HG03378 (cell line): Measurements from ENCODE around the gene SIX4.

Experiments used
- ATAC-seq: cut with Tn5 transposase; IDR thresholded peaks from one replicate; pipeline ENCODE4 v1.9.1; 2021; ENCODE audit warnings: mild to moderate bottlenecking, moderate library complexity; ENCODE audit not compliant: unreplicated experiment

Gene SIX4

DNA sequence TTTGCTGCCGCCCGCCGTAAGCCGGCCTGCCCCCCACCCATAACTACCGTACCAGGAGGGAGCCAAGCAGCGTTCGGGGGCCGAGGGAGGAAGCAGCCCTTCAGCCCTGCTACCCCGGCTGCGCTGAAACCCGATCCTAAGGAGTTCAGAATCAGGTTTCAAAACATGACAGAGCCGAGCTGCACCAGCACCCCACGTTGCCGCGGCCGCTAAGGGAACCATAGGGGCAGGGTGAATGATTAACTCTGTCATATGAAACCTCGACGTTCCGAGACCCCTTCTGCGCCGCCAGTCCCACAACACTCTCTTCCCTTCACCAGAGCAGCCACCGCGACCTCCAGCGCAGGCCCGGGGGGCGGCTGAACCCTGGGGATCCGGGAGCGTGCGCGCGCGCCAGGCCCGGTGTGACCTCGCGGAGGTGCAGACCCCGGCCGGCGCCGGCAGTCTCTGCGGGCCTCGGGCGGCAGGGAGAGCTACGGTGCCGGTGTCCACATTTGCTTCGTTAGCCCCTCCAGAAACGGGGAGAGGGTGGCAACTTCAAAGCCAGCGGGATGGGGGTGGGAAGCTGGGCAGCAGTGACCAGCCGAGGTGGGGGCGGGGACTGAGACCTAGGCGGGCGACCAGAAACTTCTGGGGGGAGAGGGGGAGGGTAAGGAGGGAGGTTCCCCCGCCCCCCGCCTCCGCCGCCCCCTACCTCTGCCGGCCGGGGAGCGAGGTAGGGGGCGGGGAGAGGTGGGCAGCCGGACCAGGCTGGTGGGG, 1.6 kb downstream of the SIX4 start:
- ATAC-seq: peak; percentile 55

GRCh38 chr14:60722107-60722356, 2.1 kb downstream of the SIX4 start:
- ATAC-seq: no peak

DNA sequence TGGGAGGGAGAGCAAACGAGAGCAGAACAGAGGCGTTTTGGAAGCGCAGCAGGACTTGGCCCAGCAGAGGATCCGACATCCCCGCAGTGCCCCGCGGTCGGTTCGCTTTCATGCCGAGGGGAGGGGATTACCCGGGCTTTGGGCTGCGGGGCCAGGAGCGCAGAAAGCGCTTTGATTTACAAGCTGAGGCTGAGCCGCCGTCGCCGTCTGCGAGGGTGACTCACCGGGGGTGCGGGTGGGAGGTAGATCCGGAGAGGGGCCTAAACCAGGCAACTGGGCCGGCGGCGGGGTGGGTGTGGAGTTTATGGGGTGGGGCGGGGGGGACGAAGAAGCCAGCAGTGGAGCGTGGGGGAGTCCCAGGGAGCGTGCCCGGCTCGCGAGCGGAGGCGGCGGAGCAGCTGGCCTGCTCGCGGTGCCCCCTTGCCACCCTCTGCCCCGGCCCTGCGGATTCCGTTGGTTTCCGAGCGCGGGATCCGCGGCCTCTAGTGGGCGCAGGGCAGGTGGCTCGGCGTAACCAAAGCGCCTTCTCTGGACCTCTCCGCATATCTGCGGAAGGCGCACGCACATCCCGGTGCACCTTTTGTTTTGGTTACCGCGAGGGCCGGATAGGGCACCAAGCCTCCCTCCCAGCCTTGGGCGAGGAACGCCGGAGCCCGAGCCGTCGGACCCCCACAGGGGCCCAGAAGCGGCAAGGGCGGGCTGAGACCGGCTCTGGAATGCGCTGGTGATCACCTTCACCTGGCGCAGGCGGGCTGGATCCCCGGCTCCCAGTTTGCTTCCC, 2.6 kb downstream of the SIX4 start:
- no peak for ATAC-seq

GRCh38 chr14:60720962-60721325, 3.2 kb downstream of the SIX4 start:
- no peak for ATAC-seq

DNA sequence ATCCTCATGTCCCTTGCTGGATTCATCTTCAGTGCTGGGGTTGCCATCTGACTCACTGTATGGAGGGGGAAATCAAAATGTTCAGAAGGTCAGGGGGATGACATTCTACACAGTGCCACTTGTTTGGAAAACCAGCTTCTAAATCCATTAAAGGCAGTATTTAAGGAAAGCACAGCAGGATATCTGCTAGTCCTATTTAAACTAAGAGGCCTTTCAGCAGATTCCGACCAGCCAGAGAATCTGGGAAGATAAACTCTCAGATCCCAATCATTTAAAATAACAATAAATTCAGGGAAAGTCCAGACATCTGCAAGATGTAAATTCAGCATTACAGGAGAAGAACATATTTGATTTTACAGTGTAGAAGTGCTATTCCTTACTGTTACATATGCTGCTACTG, 3.8 kb downstream of the SIX4 start:
- no peak for ATAC-seq

DNA sequence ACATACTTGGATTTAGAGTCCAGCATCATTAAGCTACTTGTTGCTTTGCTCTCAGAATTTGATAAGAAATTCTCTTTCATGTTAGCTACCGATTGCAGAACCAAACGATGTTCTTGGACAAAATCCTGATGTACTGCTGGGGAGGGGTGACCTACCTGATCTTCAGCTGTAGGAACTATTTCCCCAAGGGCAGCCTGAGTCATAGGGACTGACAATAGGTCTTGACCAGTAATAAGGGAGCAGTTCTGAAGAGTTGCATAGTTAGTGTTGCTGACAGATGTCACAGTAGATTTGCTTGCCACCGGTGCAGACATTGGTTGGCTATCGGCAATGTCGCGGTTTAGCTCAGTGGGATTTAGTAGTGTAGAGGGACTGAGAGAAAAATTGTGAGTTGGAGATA, 10.6 kb downstream of the SIX4 start:
- no peak for ATAC-seq

- no peak for ATAC-seq
Measured at GRCh38 chr14:60710494-60710893, 13.7 kb downstream of the SIX4 start.

DNA sequence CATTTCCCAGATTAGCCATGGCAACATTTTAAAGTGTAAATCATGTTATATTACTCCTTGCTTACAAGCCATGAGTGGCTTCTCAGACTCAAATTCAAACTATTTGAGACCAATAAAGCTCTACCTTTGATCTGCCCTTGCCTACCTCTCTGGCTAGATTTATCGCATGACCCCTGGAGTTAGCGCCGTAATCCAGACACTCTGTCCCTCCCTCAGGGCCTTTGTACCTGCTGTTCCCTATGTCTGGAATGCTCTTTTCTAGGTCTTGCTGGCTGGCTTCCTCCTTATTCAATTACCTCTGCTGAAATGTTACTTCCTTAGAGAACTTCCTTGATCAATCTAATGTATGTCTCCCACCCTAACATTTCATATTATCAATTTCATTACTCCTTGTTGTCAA, 16.3 kb downstream of the SIX4 start:
- no peak for ATAC-seq

GRCh38 chr14:60705100-60705499, 19.1 kb downstream of the SIX4 start:
- no peak for ATAC-seq

GRCh38 chr14:60700598-60700997, 23.6 kb downstream of the SIX4 start:
- ATAC-seq: no peak

- ATAC-seq: no peak
Measured at GRCh38 chr14:60695327-60695726, 28.8 kb downstream of the SIX4 start.

DNA sequence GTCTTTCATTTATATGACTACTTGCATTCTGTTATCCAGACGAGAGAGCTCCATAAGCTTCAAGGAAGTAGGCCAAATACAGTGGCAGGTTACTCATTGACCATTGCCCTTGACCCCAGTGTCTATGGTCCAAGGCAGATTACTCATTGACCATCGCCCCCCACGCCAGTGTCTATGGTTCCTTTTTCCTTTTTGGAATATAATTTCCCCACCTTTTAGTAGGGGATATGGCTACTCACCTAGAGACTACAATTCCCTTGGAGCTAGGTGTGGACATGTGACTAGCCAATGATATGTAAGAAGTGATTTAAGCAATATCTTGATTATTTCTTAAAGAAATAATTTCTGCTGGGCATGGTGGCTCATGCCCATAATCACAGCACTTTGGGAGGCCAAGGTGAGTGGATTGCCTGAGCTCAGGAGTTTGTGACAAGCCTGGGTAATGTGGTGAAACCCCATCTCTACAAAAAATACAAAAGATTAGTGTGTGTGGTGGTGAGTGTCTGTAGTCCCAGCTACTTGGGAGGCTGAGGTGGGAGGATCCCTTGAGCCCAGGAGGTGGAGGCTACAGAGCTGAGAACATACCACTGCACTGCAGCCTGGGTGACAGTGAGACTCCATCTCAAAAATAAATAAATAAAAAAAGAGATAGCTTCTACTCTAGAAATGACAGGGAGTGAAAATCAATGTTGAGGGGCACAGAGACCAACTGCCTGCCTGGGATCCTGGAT, 32.6 kb downstream of the SIX4 start:
- ATAC-seq: no peak

GRCh38 chr14:60686865-60687264, 37.3 kb downstream of the SIX4 start:
- no peak for ATAC-seq

GRCh38 chr14:60684203-60684602, 39.9 kb downstream of the SIX4 start:
- ATAC-seq: no peak

DNA sequence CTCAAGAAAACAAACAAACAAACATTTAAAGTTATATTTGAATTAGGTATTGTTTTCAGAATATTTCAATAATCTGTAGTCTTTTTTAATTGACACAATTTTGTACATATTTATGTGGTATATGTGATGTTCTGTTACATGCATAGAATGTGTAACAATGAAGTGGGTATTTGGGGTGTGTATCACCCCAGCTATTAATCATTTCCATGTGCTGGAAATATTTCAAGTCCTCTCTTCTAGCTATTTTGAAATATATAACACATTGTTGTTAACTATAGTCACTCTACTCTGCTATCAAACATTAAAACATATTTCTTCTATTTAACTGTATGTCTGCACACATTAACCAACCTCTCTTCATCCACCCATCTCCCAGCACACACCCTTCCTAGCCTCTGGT, 42.9 kb downstream of the SIX4 start:
- no peak for ATAC-seq

DNA sequence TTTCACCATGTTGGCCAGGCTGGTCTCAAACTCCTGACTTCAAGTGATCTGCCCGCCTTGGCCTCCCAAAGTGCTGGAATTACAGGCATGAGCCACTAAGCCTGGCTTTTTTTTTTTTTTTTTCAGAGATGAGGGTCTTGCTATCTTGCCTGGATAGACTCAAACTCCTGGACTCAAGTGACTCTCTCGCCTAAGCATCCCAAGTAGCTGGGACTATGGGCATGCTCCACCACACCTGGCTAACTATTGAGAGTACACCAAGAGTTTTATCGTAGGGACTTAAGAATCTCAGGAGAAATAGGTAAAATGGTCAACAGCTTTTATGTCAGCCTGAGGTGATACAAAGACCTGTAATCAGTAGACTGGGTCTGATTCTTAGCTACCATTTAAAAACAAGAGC, 43.6 kb downstream of the SIX4 start:
- ATAC-seq: no peak

GRCh38 chr14:60679566-60680258, 44.4 kb downstream of the SIX4 start:
- no peak for ATAC-seq

GRCh38 chr14:60677701-60678100, 46.5 kb downstream of the SIX4 start:
- no peak for ATAC-seq

- no peak for ATAC-seq
Measured at GRCh38 chr14:60670989-60671388, 53.2 kb downstream of the SIX4 start.

DNA sequence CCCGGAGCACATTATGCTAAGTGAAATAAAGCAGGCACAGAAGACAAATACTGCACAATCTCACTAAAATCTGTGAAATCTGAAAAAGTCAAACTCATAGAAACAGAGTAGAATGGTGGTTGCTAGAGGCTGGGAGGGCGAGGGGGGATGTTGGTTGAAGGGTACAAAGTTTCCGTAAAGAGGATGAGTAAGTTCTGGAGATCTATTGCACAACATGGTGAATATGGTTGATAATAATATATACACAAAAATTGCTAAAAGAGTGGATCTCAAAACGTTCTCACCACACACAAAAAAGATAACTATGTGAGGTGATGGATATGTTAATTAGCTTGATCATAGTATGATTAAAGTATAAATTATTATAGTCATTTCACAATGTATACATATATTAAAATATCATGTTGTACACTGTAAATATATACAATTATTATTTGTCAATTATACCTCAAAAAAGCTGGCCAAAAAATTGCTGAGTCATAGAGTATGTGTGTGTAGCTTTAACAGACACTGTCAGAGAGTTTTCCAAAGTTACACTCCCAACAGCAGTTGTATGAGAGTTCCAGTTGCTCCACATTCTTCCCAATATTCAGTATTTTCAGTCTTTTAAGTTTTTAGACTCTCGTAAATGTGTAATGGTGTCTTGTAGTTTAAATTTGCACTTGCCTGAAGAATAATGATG, 55.6 kb downstream of the SIX4 start:
- no peak for ATAC-seq

- no peak for ATAC-seq
Measured at GRCh38 chr14:60665177-60665550, 59.0 kb downstream of the SIX4 start.
